ENCODE results near the gene MGARP.

Gene MGARP

DNA sequence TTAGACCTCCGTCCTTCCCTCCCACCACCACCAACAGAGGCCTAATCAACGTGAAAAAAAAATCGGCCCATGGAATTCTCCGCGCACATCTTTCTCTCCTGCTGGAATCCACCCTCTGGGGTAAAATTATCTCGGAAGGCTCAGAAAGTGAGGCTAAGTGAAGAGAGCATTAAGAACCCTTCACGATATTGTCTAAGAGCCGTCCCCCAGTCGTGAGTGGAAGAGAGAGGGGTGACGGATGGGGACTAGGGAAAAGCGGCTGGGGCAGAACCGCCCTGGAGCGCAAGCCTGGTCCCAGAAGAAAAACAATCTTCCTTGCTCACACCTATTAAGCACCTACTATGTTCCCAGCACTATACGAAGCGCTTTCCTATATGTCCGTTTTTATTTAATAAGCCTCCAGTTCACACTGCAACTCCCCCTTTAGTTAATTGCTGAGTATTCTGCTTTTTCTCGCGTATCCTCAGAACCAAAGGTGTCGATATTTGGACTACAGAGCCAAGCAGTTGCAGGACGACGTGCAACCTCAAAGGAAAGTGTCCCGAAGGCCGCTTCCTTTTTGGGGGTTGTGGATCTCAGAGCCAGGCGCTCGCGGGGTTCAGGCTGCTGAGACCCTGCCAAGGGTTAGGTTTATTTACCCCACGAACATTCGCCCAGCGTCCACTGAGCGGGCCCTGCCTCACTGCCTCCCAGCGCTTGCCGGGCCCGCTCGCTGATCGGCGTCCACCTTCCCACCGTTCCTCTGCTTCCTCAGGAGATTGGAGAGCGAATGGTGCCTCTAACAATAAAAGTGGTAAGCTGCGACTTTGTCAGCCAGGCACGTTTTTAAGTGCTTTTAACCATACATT lies 889 bp downstream of the MGARP start:
- H2AFZ ChIP-seq (ENCODE audit: insufficient read depth, low read length, poor library complexity), result peak overlapping the region; percentile 59
- WGBS (ENCODE audit: extremely low coverage, insufficient coverage, insufficient read length), result no CpG with 5 or more reads among the region's 40 CpGs
- H3K4me1 ChIP-seq (ENCODE audit: control insufficient read depth in 1 of 2, insufficient read depth in 2 of 2, low read length in 2 of 2), result peaks cover 6 to 12% of the 10 kb centered on the region in 2 experiments
- H3K79me2 ChIP-seq (ENCODE audit: control insufficient read depth, insufficient read depth, low read length, poor library complexity), result no peaks in the 10 kb centered on the region
- no peak overlapping the region for H3K4me3 ChIP-seq (ENCODE audit: low read depth, low read length)
- no peak overlapping the region for H3K18ac ChIP-seq (ENCODE audit: low read length)
- H3K27me3 ChIP-seq (ENCODE audit: insufficient read depth, low read length), result peaks cover 22% of the 10 kb centered on the region
- H2BK5ac ChIP-seq (ENCODE audit: low read depth, low read length, poor library complexity), result no peak overlapping the region
- no peaks in the 10 kb centered on the region for H3K79me1 ChIP-seq (ENCODE audit: low read length)
- no peak overlapping the region for H3K27ac ChIP-seq (ENCODE audit: low read depth, low read length)
- no peak overlapping the region for H2AK5ac ChIP-seq (ENCODE audit: low read length)
- peaks cover 1% of the 10 kb centered on the region for H3K9me3 ChIP-seq (ENCODE audit: insufficient read depth, low read depth, low read length)
- H4K8ac ChIP-seq (ENCODE audit: low read depth, low read length), result no peak overlapping the region
- DNase-seq, result no peak
- H3K4ac ChIP-seq (ENCODE audit: low read depth, low read length), result no peak overlapping the region
- H3K4me2 ChIP-seq (ENCODE audit: low read length), result peak overlapping the region; percentile 62
- H3K23ac ChIP-seq (ENCODE audit: low read length), result no peak overlapping the region
- no peak overlapping the region for H3K14ac ChIP-seq (ENCODE audit: low read length)
- H4K12ac ChIP-seq (ENCODE audit: low read depth, low read length), result no peak overlapping the region
- H4K91ac ChIP-seq (ENCODE audit: low read depth, low read length), result no peak overlapping the region
- H2BK120ac ChIP-seq (ENCODE audit: insufficient read depth, low read length, poor library complexity), result no peak overlapping the region
- no peaks in the 10 kb centered on the region for H3K36me3 ChIP-seq (ENCODE audit: control insufficient read depth in 1 of 2, insufficient read depth in 2 of 2, low read length in 2 of 2)
- H2BK12ac ChIP-seq (ENCODE audit: low read length), result no peak overlapping the region
- no peak overlapping the region for H3K9ac ChIP-seq (ENCODE audit: low read length)

DNA sequence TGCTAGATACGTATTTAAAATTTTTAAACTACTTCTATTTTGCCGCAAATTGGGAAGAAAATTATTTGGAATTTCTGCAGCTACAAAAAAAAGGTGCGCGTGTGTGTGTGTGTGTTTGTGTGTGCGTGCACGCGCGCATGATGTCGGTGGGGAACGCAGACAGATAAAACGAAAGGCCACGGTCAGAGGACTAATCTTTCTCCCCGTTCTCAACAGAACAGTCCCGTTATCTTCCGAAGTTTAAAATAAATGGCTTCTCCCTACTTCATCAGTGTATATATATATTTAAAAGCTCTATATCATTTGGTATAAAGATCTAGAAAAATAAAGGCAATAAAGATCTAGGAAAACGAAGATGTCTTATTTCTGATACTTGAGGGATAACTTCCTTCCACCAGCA lies 1.5 kb downstream of the MGARP start:
- no peak overlapping the region for H4K12ac ChIP-seq (ENCODE audit: low read depth, low read length)
- no peak overlapping the region for H3K4me3 ChIP-seq (ENCODE audit: low read depth, low read length)
- no peak overlapping the region for H3K4ac ChIP-seq (ENCODE audit: low read depth, low read length)
- peaks cover 22% of the 10 kb centered on the region for H3K27me3 ChIP-seq (ENCODE audit: insufficient read depth, low read length)
- H3K9me3 ChIP-seq (ENCODE audit: insufficient read depth, low read depth, low read length), result peaks cover 1% of the 10 kb centered on the region
- H3K9ac ChIP-seq (ENCODE audit: low read length), result no peak overlapping the region
- no peak overlapping the region for H2BK120ac ChIP-seq (ENCODE audit: insufficient read depth, low read length, poor library complexity)
- peaks cover 6 to 12% of the 10 kb centered on the region in 2 experiments for H3K4me1 ChIP-seq (ENCODE audit: control insufficient read depth in 1 of 2, insufficient read depth in 2 of 2, low read length in 2 of 2)
- no peak overlapping the region for H2AFZ ChIP-seq (ENCODE audit: insufficient read depth, low read length, poor library complexity)
- H2BK5ac ChIP-seq (ENCODE audit: low read depth, low read length, poor library complexity), result no peak overlapping the region
- no peaks in the 10 kb centered on the region for H3K36me3 ChIP-seq (ENCODE audit: control insufficient read depth in 1 of 2, insufficient read depth in 2 of 2, low read length in 2 of 2)
- no peak for DNase-seq
- H3K14ac ChIP-seq (ENCODE audit: low read length), result no peak overlapping the region
- WGBS (ENCODE audit: extremely low coverage, insufficient coverage, insufficient read length), result no CpG with 5 or more reads among the region's 16 CpGs
- H2AK5ac ChIP-seq (ENCODE audit: low read length), result no peak overlapping the region
- H3K27ac ChIP-seq (ENCODE audit: low read depth, low read length), result no peak overlapping the region
- no peak overlapping the region for H3K18ac ChIP-seq (ENCODE audit: low read length)
- no peak overlapping the region for H4K91ac ChIP-seq (ENCODE audit: low read depth, low read length)
- no peak overlapping the region for H2BK12ac ChIP-seq (ENCODE audit: low read length)
- H3K23ac ChIP-seq (ENCODE audit: low read length), result no peak overlapping the region
- H3K79me1 ChIP-seq (ENCODE audit: low read length), result no peaks in the 10 kb centered on the region
- H3K79me2 ChIP-seq (ENCODE audit: control insufficient read depth, insufficient read depth, low read length, poor library complexity), result no peaks in the 10 kb centered on the region
- H3K4me2 ChIP-seq (ENCODE audit: low read length), result no peak overlapping the region
- H4K8ac ChIP-seq (ENCODE audit: low read depth, low read length), result no peak overlapping the region

DNA sequence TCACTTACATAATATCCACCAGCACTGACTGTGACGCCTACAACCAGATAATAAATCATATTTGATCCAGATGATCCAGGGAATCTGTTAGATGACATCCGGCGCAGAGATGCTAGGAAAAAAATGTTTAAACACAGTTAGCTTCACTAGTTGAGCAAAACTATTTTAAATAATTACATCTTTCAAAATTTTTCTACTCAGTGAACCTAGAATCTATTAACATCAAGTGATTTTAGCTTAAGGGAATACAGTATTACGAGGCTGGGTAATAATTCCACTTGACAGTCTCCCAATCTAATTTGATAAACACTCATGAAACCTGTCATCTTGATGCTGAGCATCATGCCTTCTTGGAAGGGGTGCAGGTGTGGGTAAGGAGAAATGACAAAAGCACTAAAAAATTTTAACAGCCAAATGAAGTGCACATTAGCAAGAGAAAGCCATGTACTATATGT lies 4.7 kb downstream of the MGARP start:
- Histone ChIP-seq H3K14ac (ENCODE audit: low read length) (no peak overlapping the region), H2AK5ac (ENCODE audit: low read length) (no peak overlapping the region), H3K79me1 (ENCODE audit: low read length) (no peaks in the 10 kb centered on the region), H3K36me3 (ENCODE audit: control insufficient read depth in 1 of 2, insufficient read depth in 2 of 2, low read length in 2 of 2) (no peaks in the 10 kb centered on the region), H3K27ac (ENCODE audit: low read depth, low read length) (no peak overlapping the region), H4K8ac (ENCODE audit: low read depth, low read length) (no peak overlapping the region), H3K4me3 (ENCODE audit: low read depth, low read length) (no peak overlapping the region), H3K23ac (ENCODE audit: low read length) (no peak overlapping the region), H3K4ac (ENCODE audit: low read depth, low read length) (no peak overlapping the region), H3K4me2 (ENCODE audit: low read length) (no peak overlapping the region), H3K9me3 (ENCODE audit: insufficient read depth, low read depth, low read length) (peaks cover 1% of the 10 kb centered on the region), H3K79me2 (ENCODE audit: control insufficient read depth, insufficient read depth, low read length, poor library complexity) (no peaks in the 10 kb centered on the region), H3K9ac (ENCODE audit: low read length) (no peak overlapping the region), H2AFZ (ENCODE audit: insufficient read depth, low read length, poor library complexity) (no peak overlapping the region), H3K27me3 (ENCODE audit: insufficient read depth, low read length) (peaks cover 19% of the 10 kb centered on the region), H4K12ac (ENCODE audit: low read depth, low read length) (no peak overlapping the region), H3K4me1 (ENCODE audit: control insufficient read depth in 1 of 2, insufficient read depth in 2 of 2, low read length in 2 of 2) (peaks cover 6 to 12% of the 10 kb centered on the region in 2 experiments), H2BK12ac (ENCODE audit: low read length) (no peak overlapping the region), H2BK120ac (ENCODE audit: insufficient read depth, low read length, poor library complexity) (no peak overlapping the region), H2BK5ac (ENCODE audit: low read depth, low read length, poor library complexity) (no peak overlapping the region), H4K91ac (ENCODE audit: low read depth, low read length) (no peak overlapping the region), H3K18ac (ENCODE audit: low read length) (no peak overlapping the region)
- no CpG with 5 or more reads among the region's 4 CpGs for WGBS (ENCODE audit: extremely low coverage, insufficient coverage, insufficient read length)
- no peak for DNase-seq

DNA sequence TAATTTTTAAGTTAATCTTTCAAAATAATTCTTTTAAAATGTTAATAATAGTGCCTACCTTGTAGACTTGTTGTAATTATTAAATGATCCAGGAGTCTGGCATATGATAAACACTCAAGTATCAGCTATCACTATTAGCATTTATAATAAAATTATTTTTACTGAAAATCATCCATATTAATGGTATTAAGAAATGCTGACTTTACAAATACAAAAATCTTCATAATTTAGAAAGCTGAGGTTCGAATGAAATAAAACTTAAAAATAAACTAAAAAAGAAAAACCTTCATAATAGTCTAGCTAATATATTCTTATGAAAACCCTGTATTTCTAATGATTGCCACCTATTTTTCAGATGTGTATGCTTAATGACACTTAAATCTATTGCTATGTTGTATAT lies 5.2 kb downstream of the MGARP start:
- H3K79me1 ChIP-seq (ENCODE audit: low read length), result no peaks in the 10 kb centered on the region
- no peak for DNase-seq
- H4K91ac ChIP-seq (ENCODE audit: low read depth, low read length), result no peak overlapping the region
- WGBS (ENCODE audit: extremely low coverage, insufficient coverage, insufficient read length), result no CpG with 5 or more reads among the region's 1 CpG
- no peak overlapping the region for H3K9ac ChIP-seq (ENCODE audit: low read length)
- H3K14ac ChIP-seq (ENCODE audit: low read length), result no peak overlapping the region
- no peak overlapping the region for H3K4me2 ChIP-seq (ENCODE audit: low read length)
- H4K8ac ChIP-seq (ENCODE audit: low read depth, low read length), result no peak overlapping the region
- H2AK5ac ChIP-seq (ENCODE audit: low read length), result no peak overlapping the region
- H2BK120ac ChIP-seq (ENCODE audit: insufficient read depth, low read length, poor library complexity), result no peak overlapping the region
- H3K4me3 ChIP-seq (ENCODE audit: low read depth, low read length), result no peak overlapping the region
- no peak overlapping the region for H3K18ac ChIP-seq (ENCODE audit: low read length)
- H3K4me1 ChIP-seq (ENCODE audit: control insufficient read depth in 1 of 2, insufficient read depth in 2 of 2, low read length in 2 of 2), result peaks cover 4 to 8% of the 10 kb centered on the region in 2 experiments
- H3K36me3 ChIP-seq (ENCODE audit: control insufficient read depth in 1 of 2, insufficient read depth in 2 of 2, low read length in 2 of 2), result no peaks in the 10 kb centered on the region
- H3K9me3 ChIP-seq (ENCODE audit: insufficient read depth, low read depth, low read length), result peaks cover 1% of the 10 kb centered on the region
- H3K27me3 ChIP-seq (ENCODE audit: insufficient read depth, low read length), result peaks cover 13% of the 10 kb centered on the region
- no peak overlapping the region for H4K12ac ChIP-seq (ENCODE audit: low read depth, low read length)
- no peak overlapping the region for H3K27ac ChIP-seq (ENCODE audit: low read depth, low read length)
- H3K23ac ChIP-seq (ENCODE audit: low read length), result no peak overlapping the region
- H2BK12ac ChIP-seq (ENCODE audit: low read length), result no peak overlapping the region
- H2AFZ ChIP-seq (ENCODE audit: insufficient read depth, low read length, poor library complexity), result no peak overlapping the region
- no peak overlapping the region for H2BK5ac ChIP-seq (ENCODE audit: low read depth, low read length, poor library complexity)
- no peak overlapping the region for H3K4ac ChIP-seq (ENCODE audit: low read depth, low read length)
- H3K79me2 ChIP-seq (ENCODE audit: control insufficient read depth, insufficient read depth, low read length, poor library complexity), result no peaks in the 10 kb centered on the region

Measured in trophoblast cell (in vitro differentiated cells and primary cell).